Upper lobe of left lung (tissue), 6 donors: ENCODE results near the gene KRT7. TPM values are rescaled to one million over a fixed set of nuclear protein-coding genes. Genes with fewer than 3 reads are reported as not detected.
"Not testable (repeated sequence)": the region's sequence is repeated elsewhere in the genome, so short reads cannot be mapped to it uniquely, and the experiment has no call there.

Experiments
- ATAC-seq, 2 donors: fragments of 200-7000 bp; cut with Tn5 transposase; one replicate each; pipeline ENCODE4 v1.9.1; 2022; ENCODE audit warnings: mild to moderate bottlenecking in 2 of 2, moderate library complexity in 2 of 2; ENCODE audit not compliant: low FRiP score in 2 of 2
- DNase-seq, 2 donors: peaks; one replicate each; pipeline ENCODE4 v3.0.0-alpha.2; 2019 to 2020
- H3K27ac ChIP-seq, 4 donors: fragments of 200-600 bp; sonication (generic); one replicate each; pipeline ENCODE4 v1.5.1; 2016 to 2019
- H3K27me3 ChIP-seq, 4 donors: fragments of 200-600 bp; sonication (generic); one replicate each; pipeline ENCODE4 v1.5.1; 2017 to 2019
- H3K36me3 ChIP-seq, 4 donors: fragments of 200-600 bp; sonication (generic); one replicate each; pipeline ENCODE4 v1.5.1; 2016 to 2019
- H3K4me1 ChIP-seq, 4 donors: fragments of 200-600 bp; sonication (generic); one replicate each; pipeline ENCODE4 v1.5.1; 2018 to 2019
- H3K4me3 ChIP-seq, 4 donors: fragments of 200-600 bp; sonication (generic); one replicate each; pipeline ENCODE4 v1.5.1; 2017 to 2019; ENCODE audit warnings: mild to moderate bottlenecking in 2 of 4, moderate library complexity in 1 of 4
- H3K9me3 ChIP-seq, 4 donors: fragments of 200-600 bp; sonication (generic); one replicate each; pipeline ENCODE4 v1.5.1; 2018 to 2019
- CTCF ChIP-seq, 6 experiments: fragments of 450-650 bp in 4 of 6; fragments of 200-600 bp in 2 of 6; sonication (generic) in 2 of 6; IDR thresholded peaks; one replicate each; pipeline ENCODE4 v1.5.1; 2016 to 2019; ENCODE audit warnings: antibody characterized with exemption in 6 of 6
- EP300 ChIP-seq, 4 donors: sonication (generic); formaldehyde crosslinking; IDR thresholded peaks; one replicate each; pipeline ENCODE4 v1.5.1; 2017; ENCODE audit warnings: antibody characterized with exemption in 4 of 4, control low read depth in 2 of 4
- POLR2A ChIP-seq, 4 donors: fragments of 450-650 bp; IDR thresholded peaks; one replicate each; pipeline ENCODE4 v1.5.1; 2016 to 2017; ENCODE audit warnings: antibody characterized with exemption in 4 of 4, mild to moderate bottlenecking in 2 of 4
- POLR2AphosphoS5 ChIP-seq, 2 donors: sonication (generic); formaldehyde crosslinking; IDR thresholded peaks; one replicate each; pipeline ENCODE4 v1.5.1; 2017; ENCODE audit warnings: antibody characterized with exemption in 2 of 2
- WGBS, 2 donors: methylation state at CpG; one replicate each; pipeline ENCODE4 v1.1.5; 2017 to 2018; 5-methylcytosine and 5-hydroxymethylcytosine counted together
- total RNA-seq, 6 donors: library from RNA; depleted of rRNA in 4 of 6; stranded (reverse); fragments of >200 nt in 4 of 6; gene quantifications; one replicate each; pipeline versions ENCODE4 v1.1.0 to v1.2.1, GENCODE V29; 2016 to 2021
- donor health status: DM: no; HTN: no; CAD: no; lungs with moderate emphysema.
- donor health status: DM: no; HTN: yes; CAD: no; lungs with severe emphysema.

KRT7 gene
- total RNA-seq, 6 donors from 2014 or later, result 247 to 1,279 (median 821) TPM

- Histone ChIP-seq H3K36me3 (peaks cover 0 to 15% (median 3%) of the 10 kb centered on the region in 4 donors), H3K4me1 (peaks cover 8 to 38% (median 18%) of the 10 kb centered on the region in 4 donors), H3K27ac (peak overlapping the region; percentile 17 to 71 (median 58)), H3K9me3 (no peaks in the 10 kb centered on the region), H3K4me3 (no peak overlapping the region), H3K27me3 (peaks cover 0 to 5% (median 2%) of the 10 kb centered on the region in 4 donors)
- DNase-seq, result peak in 1 of 2 donors; percentile 71
- 52 to 81% methylated on average over 5 to 18 of the region's 18 CpGs for WGBS, 2 donors
- peak in 1 of 2 donors; percentile 19 for ATAC-seq
- TF ChIP-seq POLR2A (IDR thresholded peaks at IDR 0.05) (peak in 1 of 4 donors; percentile 19), EP300 (IDR thresholded peaks at IDR 0.05) (peak in 1 of 4 donors; percentile 46), CTCF (IDR thresholded peaks at IDR 0.05) (no peak)
These were observed 15.8 kb downstream of the KRT7 start for GRCh38 chr12:52248541-52249461.

GRCh38 chr12:52249511-52250047 lies 16.5 kb downstream of the KRT7 start:
- Histone ChIP-seq H3K4me3 (no peak overlapping the region), H3K27ac (peak overlapping the region in 2 of 4 donors; percentile 64 to 71), H3K9me3 (no peaks in the 10 kb centered on the region), H3K36me3 (peaks cover 0 to 11% (median 3%) of the 10 kb centered on the region in 4 donors), H3K27me3 (peaks cover 0 to 5% (median 2%) of the 10 kb centered on the region in 4 donors), H3K4me1 (peaks cover 1 to 31% (median 10%) of the 10 kb centered on the region in 4 donors)
- 58 to 62% methylated on average over 2 of the region's 2 CpGs for WGBS, 2 donors
- DNase-seq (no peak), ATAC-seq (no peak)
- TF ChIP-seq EP300 (IDR thresholded peaks at IDR 0.05), result no peak
- no peak for TF ChIP-seq POLR2A (IDR thresholded peaks at IDR 0.05)
- TF ChIP-seq POLR2AphosphoS5 (IDR thresholded peaks at IDR 0.05), result no peak
- TF ChIP-seq CTCF (IDR thresholded peaks at IDR 0.05), result no peak

- peaks cover 0 to 28% (median 8%) of the 10 kb centered on the region in 4 donors for H3K4me1 ChIP-seq
- H3K4me3 ChIP-seq, result no peak overlapping the region
- peaks cover 0 to 7% (median 2%) of the 10 kb centered on the region in 4 donors for H3K36me3 ChIP-seq
- no peak for TF ChIP-seq POLR2AphosphoS5 (IDR thresholded peaks at IDR 0.05)
- peak in 1 of 4 donors; percentile 9 for TF ChIP-seq POLR2A (IDR thresholded peaks at IDR 0.05)
- H3K9me3 ChIP-seq, result no peaks in the 10 kb centered on the region
- peak overlapping the region in 1 of 4 donors; percentile 71 for H3K27ac ChIP-seq
- 45 to 56% methylated on average over 37 of the region's 52 CpGs for WGBS, 2 donors
- ATAC-seq, result no peak
- peaks cover 0 to 5% (median 2%) of the 10 kb centered on the region in 4 donors for H3K27me3 ChIP-seq
- peak; percentile 12 to 83 for DNase-seq
These were observed 17.3 kb downstream of the KRT7 start for GRCh38 chr12:52250048-52250990.

- Histone ChIP-seq H3K4me3 (no peak overlapping the region), H3K27me3 (peaks cover 0 to 5% (median 2%) of the 10 kb centered on the region in 4 donors), H3K4me1 (peaks cover 0 to 25% (median 8%) of the 10 kb centered on the region in 4 donors), H3K27ac (no peak overlapping the region), H3K36me3 (peaks cover 0 to 7% (median 0%) of the 10 kb centered on the region in 4 donors), H3K9me3 (no peaks in the 10 kb centered on the region)
- no peak for TF ChIP-seq POLR2AphosphoS5 (IDR thresholded peaks at IDR 0.05)
- TF ChIP-seq CTCF (IDR thresholded peaks at IDR 0.05), result no peak
- TF ChIP-seq EP300 (IDR thresholded peaks at IDR 0.05), result no peak
- DNase-seq (no peak), ATAC-seq (no peak)
- 49 to 57% methylated on average over 9 of the region's 9 CpGs for WGBS, 2 donors
These were observed 18.5 kb downstream of the KRT7 start for GRCh38 chr12:52251367-52252051.

- not testable (repeated sequence) for H3K4me3 ChIP-seq, H3K27me3 ChIP-seq, H3K9me3 ChIP-seq, H3K27ac ChIP-seq, ATAC-seq, H3K36me3 ChIP-seq
- DNase-seq, result peak; percentile 22 to 65
- 82 to 89% methylated on average over 6 to 8 of the region's 8 CpGs for WGBS, 2 donors
- H3K4me1 ChIP-seq, result peaks cover 0 to 19% (median 4%) of the 10 kb centered on the region in 4 donors
These were observed 19.2 kb downstream of the KRT7 start for GRCh38 chr12:52252175-52252615.
